ENCODE results near the gene CEACAM18.
"Not testable (repeated sequence)": the region's sequence is repeated elsewhere in the genome, so short reads cannot be mapped to it uniquely, and the experiment has no call there.

Gene CEACAM18

DNA sequence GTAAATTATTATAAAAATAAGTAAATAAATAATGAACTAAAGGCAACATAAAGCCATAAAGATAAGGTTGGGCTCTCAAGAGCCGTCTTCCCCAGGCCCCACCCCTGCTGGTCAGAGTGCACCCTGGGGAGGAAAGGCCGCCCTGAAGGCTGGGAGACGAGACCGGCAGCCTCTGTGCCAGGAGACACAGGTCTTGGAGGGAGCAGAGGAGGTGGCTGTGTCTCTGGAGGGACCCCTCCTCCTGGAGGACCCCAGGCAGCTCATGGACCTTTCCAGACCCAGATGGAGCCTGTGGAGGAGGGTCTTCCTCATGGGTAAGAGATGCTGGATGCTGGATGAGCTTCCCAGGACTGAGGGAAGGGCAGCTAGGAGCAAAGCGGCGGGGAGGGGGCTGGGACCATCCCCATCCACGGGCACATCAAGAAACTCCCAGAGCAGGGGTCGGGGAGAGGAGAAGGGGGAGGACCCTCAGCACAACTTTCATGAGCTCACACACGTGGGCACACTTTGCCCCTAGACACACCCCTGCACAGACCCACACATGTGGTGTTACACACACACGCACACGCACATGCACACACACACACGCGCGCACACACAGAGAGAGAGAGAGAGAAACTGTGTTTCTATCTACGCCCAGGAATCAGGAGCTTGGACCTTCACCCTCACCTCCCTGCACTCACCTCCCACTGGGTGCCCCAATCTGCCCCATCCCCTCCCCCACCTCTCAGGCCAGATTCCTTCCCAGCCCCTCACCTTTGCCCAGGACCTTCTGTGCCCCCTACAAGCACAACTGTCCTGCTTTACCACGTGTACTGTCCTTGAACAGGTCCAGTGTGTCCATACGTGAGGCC is at the start of gene CEACAM18:
CEACAM18 (plus strand) TSS at position 159 of the 854 bp plus-strand sequence.
- FAIRE-seq, result no peak

DNA sequence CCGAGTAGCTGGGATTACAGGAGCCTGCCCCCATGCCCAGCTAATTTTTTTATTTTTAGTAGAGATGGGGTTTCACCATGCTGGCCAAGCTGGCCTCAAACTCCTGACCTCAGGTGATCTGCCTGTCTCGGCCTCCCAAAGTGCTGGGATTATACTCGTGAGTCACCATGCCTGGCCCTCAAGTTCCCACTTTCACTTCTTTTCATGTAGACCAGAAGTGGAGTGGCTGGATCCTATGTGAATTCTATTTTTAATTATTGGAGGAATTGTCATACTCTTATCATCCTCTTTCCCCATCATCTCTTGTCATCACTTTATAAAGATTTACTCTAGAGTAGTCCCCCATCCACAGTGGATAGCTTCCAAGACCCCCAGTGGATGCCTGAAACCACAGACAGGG is 48.1 kb upstream of the CEACAM18 start:
- no peak for FAIRE-seq

DNA sequence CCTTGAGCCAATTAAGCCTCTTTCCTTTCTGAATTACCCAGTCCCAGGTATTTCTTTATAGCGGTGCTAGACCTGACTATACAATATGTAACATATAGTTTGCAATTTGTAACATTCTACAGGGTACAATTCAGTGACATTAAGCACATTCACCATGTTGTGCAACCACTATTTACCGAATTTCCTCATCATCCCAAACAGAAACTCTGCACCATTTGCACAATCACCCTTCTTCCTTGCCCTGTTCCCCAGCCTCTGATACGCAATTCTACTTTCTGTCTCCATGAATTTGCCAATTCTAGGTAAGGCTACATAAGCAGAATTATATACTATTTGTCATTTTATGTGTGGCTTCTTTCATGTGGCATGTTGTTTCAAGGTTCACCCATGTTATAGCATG is 47.2 kb upstream of the CEACAM18 start:
- FAIRE-seq, result no peak

DNA sequence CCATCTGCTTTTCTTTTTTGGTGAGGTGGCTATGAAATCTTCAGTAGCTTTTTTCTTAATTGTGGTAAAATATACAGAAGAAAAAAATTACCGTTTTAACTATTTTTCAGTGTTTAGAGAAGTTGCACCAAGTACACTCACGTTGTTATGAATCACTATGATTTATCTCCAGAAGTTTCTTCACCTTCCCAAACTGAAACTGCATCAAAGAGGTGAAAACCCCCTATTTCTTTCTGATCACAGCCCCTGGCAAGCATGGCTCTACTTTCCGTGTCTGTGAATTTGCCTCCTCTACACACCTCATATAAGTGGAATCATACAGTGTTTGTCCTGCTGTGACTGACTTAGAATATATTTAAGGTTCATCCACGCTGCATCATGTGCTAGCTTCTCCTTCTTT is 45.3 kb upstream of the CEACAM18 start:
- FAIRE-seq, result no peak

DNA sequence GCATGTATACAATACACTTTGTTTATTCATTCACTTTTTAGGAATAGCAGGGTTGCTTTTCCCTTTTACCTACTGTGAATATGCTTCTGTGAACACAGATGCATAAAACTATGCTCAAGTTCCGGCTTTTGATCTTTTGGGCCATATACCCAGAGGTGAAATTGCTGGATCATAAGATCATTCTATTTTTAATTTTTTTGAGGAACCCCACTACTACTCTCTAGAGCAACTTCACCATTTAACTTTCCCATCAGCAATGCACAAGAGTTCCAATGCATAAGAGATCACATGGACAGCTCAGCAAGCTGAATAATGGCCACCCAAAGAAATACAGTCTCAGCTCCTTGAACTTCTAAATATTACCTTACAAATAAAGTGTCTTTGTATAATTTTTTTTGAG is 43.9 kb upstream of the CEACAM18 start:
- FAIRE-seq, result no peak

DNA sequence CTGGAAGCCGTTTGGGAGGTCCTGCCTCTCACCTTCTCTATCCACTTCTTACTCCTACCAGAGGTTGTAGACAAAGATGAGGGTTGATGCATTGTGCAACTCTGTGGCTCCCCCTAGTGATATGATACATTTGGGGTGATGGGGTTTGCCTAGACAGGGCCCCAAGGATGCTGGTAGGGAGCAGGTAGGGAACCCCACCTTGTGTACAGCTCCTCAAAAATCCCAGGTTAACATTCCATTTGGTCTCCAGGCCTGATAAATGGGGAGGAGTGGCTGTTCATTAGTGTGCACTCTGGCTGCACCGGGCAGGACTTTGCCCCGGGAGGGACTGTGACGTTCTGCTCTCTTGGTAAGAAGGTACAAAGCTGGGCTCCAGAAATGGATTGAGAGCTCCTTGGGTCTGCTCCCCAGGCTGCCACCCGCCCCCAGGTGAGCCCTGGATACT is 39.3 kb upstream of the CEACAM18 start:
- FAIRE-seq, result no peak

DNA sequence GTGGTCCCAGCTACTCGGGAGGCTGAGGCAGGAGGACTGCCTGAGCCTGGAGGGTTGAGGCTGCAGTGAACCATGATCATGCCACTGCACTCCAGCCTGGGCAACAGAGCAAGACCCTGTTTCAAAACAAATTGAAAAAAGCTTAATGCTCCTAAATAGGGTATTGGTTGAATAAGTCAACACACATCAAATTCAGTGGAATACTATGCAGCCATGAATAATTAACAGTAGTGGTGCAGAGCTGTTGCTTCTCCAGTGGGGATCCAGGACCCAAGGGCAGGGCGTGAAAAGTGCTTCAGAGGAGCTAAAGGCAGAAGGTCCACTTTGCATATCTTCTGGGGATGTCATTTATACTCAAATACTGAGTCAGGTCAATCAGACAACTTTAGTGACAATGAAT is 38.3 kb upstream of the CEACAM18 start:
- no peak for FAIRE-seq

DNA sequence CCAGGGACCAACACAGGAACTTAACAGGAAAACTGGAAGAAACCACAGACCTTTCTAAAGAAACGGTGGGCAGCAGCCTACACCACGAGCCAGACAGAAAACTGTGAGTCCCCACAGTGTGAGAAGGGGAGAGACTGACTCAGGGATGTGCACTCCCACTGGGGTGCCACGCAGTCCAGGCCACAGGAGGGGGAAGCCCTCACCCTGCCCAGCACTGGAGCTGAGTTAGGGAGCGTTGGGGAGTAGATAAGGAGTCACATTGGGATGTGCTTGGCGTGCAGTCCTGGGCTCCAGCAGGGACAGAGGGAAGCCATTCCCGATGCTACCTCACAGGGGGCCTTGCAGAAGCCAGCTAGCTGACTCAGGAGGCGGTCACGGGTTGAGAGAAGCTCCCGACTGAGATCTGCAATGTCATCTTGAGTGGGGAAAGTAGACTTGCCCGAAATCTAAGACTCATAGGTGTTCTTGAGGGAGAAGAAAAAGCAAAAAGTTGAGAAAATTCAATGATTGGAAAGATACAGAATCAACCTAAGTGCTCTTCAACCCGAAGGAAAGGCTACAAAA is 37.4 kb upstream of the CEACAM18 start:
- FAIRE-seq, result no peak

DNA sequence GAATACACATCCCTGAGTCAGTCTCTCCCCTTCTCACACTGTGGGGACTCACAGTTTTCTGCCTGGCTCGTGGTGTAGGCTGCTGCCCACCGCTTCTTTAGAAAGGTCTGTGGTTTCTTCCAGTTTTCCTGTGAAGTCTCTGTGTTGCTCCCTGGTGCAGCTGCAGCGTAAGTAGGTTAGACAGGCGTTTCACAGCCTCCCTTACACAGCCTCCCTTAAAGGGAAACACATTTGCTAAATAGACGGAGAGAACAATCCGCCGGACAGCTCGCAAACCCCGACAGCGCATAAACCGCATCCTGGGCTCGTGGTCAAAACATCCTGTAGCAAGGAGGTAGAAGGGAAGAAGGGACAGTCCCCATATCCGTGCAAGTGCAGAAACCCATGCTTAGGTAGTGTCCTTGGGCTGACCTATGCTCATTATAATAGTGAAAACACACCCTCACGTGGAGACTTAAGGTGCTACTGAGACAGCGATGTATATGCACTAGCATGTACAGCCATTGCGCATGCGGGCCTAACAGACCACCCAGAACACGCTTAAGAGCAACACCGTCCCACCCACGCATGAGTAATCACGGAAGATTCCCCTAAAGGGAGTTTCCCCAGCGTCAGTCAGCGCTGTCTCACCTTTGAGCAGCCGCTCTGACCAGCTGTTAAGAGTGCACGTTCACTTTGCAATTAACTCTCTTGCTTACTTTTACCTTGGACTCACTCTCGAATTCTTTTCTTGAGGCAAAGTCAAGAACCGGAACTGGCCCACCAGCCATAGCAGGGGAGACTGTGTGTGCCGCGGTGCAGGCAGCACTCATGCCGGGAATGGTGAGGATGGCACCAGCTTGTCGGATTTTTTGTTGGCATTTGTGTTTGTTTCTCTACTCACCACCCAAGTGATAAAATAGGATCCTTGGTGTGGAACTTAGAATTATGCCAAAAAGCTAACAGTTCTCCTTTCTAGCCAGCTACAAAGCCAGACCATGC is 36.6 kb upstream of the CEACAM18 start:
- no peak for FAIRE-seq

DNA sequence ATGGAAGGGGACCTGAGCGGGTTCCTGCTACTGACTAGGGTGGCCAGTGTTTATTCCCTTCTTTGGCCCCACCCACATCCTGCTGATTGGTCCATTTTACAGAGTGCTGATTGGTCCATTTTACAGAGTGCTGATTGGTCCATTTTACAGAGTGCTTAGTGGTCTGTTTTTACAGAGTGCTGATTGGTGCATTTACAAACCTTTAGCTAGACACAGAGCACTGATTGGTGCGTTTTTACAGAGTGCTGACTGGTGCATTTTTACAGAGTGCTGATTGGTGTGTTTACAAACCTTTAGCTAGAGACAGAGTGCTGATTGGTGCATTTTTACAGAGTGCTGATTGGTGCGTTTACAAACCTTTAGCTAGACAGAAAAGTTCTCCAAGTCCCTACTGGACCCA is 30.8 kb upstream of the CEACAM18 start:
- FAIRE-seq, result not testable (repeated sequence)

DNA sequence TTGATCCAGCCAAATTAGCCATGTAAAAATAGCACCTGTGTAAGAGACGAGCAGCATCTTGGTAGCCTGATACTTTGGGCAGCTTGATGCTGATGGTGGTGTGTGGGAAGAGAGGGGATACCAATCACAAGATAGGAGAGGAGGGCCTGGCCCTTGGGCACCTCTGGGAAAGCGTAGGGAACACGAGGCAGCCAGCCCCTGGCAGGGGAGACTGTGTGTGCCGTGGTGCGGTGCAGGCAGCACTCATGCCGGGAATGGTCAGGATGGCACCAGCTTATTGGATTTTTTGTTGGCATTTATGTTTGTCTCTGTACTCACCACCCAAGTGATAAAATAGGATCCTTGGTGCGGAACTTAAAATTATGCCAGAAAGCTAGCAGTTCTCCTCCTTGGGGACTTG is 30.3 kb upstream of the CEACAM18 start:
- no peak for FAIRE-seq

DNA sequence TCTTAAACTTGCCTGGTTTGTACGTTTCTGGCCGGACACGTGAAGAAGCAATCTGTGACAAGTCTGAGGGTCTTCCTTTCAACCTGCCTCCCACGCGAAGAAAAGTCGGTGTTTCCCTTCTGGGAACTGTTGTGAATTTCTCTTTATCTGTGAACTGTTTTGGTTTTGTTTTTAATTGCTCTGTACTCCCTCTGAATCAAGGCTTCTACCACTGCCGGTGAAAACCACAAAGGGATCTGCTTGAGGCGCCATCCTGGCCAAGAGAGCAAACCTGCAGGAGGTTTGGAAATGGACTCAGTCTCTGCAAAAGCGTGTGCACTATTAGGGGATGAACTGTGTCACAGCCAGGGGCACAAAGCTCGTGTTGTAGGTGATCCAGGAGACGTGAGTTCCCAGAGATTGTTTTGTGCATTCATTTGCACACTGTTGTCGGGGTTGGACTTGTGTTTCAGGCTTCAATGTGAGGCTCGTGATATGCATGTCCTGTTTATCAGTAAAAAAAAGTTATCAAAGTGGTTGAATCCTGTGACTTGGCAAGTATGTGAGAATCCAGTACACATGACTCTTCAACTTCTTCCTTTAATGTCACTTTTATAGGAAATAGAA is 29.8 kb upstream of the CEACAM18 start:
- FAIRE-seq, result no peak

DNA sequence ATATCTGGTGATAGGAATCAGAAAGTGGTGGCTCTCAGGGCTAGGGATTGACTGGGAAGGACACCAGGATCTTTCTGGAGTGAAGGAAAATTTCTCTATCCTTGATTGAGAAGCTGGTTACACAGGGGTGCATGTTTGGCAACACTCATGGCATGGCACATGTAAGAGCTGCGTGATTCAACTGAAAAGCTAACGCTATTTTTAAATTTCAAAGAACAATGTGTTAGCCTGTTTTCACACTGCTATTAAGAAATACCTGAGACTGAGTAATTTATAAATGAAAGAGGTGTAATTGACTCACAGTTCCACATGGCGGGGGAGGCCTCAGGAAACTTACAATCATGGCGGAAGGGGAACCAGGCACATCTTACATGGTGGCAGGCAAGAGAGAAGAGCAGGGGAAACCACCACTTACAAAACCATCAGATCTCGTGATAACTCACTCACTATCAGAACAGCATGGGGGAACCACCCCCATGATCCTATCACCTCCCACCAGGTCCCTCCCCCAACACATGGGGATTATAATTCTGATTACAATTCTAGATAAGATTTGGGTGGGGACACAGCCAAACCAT is 27.5 kb upstream of the CEACAM18 start:
- no peak for FAIRE-seq

DNA sequence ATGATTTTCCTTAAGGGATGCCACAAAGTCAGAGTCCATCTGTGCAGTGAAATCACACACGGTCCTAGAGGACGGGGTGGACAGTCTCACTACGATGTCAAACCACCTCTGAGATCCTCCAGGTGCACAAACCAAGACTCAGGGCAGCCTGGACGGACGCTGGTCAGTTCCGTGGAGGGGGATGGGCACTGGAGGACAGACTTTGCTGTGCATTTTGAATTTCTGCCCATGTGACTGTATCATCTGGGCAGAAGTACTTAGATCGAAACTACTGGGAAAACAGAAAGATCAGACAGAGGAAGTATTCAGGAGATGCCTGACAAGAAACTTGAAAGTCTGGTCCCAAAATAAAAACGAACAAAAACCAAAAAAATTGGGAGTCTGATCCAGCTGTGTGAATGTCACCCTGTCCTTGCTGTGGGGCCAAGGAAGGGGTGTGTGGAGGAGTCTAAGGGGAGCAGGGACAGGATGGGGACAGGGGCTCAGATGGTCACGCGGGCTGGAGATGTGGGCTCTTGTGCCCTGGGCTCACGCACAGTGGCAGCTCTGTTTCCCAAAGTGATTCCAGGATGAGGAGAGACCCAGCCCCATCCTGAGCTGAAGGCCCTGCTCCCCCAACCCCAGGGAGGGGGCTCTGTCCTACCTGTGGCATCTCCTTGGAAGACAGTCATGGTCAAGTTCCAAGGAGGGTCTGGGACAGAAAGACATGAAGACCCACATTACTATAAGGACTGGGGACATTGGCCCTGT is 21.6 kb upstream of the CEACAM18 start:
- FAIRE-seq, result no peak

DNA sequence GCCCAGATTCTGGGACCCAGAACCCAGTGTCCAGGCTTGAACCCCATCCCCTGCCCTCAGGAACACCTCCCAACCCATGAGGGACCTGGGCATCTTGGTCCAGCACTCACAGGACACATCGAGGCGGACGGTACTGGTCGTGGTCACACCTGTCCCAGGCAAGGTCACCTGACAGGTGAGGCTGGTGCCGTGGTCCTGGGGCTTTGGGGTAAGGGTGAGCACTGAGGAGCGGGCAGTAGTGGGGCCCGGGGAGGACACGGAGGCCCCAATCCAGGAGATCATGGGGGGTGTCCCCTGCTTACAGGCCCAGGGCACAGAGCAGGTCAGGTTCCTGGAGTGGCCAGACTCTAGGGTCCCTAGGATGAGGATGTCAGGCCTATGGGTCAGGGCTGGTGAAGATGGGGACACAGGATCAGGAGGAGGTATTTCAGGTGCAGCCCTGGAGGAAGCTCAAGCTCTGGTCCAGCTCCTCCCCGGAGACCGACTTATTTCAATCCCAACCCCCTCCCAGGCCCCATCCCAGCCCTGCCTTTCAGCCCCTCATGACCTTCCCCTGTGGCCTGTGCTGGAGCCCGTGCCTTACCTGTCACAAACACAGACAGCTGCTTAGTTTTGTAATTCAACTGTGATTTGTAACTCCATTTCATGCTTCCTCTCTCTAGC is 20.9 kb upstream of the CEACAM18 start:
- no peak for FAIRE-seq

DNA sequence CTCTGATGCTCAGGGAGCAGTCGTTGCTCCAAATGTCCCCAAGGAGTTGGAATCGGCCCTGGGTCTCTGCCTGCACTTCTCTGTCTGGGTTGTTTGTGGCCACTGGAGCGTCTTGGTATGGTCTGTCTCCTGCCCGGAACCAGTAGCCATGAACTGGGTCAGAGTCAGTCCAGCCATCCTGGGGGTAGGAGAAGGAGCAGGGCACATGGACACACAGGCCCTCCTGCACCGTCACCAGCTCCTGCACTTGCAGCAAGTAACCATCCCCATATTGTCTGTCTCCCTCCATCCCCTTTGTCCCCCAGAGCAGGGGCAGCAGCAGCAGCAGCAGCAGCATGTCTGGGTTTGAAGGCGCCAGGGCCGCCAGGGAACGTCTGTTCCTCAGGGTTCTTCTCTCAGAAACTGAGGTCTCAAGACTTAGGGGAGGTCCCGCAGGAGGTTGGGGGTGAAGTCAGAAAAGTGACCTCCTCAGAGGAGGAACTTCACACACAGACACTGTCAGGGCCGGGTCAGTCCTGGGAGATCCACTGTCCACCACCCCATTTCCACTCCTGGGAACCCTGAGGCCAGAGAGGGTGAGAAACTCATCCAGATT is 20.2 kb upstream of the CEACAM18 start, which contains the start of gene SIGLEC8:
SIGLEC8 (minus strand) TSS at position 404 of the 595 bp plus-strand sequence; CDS start at position 337, 67 bp downstream.
- no peak for FAIRE-seq

DNA sequence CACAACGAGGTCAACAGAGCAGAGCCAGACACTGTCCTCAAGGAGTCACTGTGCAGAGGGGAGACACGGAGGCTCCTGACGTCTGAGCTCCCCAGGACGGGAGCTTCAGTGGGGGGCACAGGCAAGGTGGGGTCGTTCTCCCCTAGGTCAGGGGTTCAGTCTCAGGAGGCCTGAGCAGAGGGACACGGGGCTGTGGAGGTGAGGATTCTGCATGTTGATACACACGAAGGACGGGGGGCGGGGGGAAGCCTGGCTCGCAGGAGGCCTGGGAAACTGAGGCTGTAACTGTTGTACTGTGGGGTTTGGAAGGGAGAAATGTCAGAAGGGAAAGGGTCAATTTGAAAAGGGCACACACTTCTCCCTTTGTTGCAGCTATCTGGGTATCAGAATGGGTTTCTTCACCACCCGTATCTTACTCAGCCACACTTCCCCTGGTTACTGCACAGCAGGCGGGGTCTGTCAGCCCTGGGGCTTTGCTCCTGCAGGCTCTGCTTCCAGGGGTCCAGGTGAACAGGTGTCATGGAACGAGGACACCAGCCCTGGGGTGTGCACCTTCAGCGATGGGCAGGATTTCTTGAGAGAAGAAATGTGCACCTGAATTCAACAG is 19.3 kb upstream of the CEACAM18 start:
- no peak for FAIRE-seq

DNA sequence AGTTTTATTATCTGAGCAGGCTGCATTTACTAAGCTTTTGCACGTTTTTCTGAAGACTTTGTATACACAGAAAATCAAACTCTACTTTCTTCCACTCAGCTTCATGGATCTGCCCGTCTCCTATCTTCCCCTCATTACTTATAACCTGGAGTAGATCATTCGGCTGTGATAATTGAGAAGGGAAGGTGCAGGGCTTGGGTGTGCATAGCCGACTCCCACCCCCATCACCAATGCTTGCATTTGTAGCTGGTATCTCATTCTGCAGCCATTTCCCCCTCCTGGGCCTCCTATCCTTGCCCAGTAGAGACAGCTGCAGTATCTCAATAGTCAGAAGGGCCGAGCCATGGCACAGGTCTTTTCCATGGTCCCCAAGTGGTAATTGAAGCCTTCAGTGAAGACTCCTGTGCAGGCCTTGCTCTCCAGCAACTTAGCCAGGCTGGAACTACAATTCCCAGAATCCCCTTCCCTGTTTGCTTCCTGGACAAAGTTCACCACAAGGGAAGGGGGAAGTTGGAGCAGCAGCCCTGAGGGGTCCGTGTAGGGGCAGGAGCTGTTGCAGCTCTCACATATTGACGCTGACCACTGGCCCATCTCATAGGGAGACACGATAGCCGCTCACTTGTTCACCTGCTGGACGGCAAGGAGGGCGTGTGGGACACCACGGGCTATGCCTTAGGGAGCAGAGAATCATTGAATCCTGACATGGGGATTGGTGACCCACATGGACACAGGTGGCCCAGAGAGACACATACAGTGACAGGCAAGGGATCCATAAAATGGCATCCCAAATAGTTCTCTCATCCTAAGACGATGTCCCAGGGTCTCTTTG is 18.0 kb upstream of the CEACAM18 start:
- no peak for FAIRE-seq

DNA sequence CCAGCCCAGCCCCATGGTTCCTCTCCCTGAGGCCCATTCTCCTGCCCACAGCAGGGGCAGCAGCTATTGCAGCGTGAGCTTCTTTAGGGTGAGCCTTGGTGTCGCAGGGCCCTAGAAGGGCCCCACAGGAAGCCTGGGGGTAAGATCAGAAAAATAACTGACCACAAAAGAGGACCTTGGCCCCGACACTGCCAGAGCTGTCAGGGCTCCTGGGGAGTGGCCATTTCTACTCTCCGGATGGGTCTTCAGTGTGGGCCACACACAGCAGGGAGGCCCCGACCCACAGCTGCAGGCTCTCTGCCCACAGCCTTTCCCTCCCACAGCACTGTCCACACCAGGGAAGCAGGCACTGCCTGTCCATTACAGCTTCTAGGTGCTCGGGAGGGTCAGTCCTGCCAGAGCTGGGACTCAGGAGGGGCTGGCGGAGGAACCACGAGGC is 16.6 kb upstream of the CEACAM18 start:
- no peak for FAIRE-seq
